IPS DF 6.9 (cell line): ENCODE results near the gene METTL6.
"Not testable (repeated sequence)": the region's sequence is repeated elsewhere in the genome, so short reads cannot be mapped to it uniquely, and the experiment has no call there.

Experiments
- DNase-seq: peaks from one replicate; pipeline ENCODE4 v3.0.0-alpha.2; 2013; ENCODE audit warnings: low read depth, low spot score
- H3K27ac ChIP-seq: one replicate; pipeline ENCODE4 v1.5.1; 2013; ENCODE audit warnings: low read length, control low read depth
- H3K27me3 ChIP-seq: 2 replicates; pipeline ENCODE4 v1.6.1; 2013; ENCODE audit warnings: mild to moderate bottlenecking, low read length; ENCODE audit not compliant: control insufficient read depth, insufficient read depth
- H3K36me3 ChIP-seq: 2 replicates; pipeline ENCODE4 v1.6.1; 2013; ENCODE audit warnings: low read length; ENCODE audit not compliant: control insufficient read depth, insufficient read depth
- H3K4me1 ChIP-seq: 2 replicates; pipeline ENCODE4 v1.6.1; 2013; ENCODE audit warnings: low read length; ENCODE audit not compliant: control insufficient read depth, insufficient read depth
- H3K4me3 ChIP-seq: 2 replicates; pipeline ENCODE4 v1.5.1; 2013; ENCODE audit warnings: mild to moderate bottlenecking, low read length
- H3K9me3 ChIP-seq: 2 replicates; pipeline ENCODE4 v1.6.1; 2013; ENCODE audit warnings: low read length, inconsistent platforms; ENCODE audit not compliant: control insufficient read depth, insufficient read depth
- WGBS: extraction: QIAGEN DNeasy Blood & Tissue Kit; methylation state at CpG from one replicate; pipeline ENCODE4 v1.1.7; 2013; ENCODE audit warnings: mixed read lengths, missing lambda C conversion rate; ENCODE audit not compliant: insufficient read length, insufficient coverage; 5-methylcytosine and 5-hydroxymethylcytosine counted together

Gene METTL6

DNA sequence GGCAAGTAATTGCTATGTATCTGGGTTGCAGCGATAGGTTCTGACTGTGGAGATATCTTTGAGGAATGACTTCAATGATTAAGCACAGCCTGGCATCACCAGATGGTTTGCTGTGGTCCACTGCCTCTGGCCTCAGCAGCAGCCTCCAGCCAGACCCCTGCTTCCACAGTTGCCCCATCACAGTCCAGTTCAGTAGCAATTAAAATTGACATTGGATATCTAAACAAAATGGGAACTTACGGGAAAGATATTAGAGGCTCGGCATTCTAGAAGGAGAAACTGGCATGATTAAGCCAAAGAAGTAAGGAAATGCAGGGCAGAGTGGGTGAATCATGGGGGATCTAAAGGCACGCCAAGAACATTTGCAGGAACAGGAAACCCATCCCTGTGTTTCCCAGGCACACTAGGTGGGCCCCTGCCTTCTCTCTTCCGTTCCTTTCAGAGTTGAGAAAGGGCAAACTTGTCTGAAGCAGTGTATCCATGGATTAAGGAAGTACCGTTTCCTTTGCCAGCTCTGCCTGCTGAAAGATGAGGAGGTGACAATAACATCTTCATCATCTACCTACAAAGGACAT lies 58.7 kb downstream of the METTL6 start:
- Histone ChIP-seq H3K4me1 (no peaks in the 10 kb centered on the region), H3K9me3 (no peaks in the 10 kb centered on the region), H3K27ac (no peak overlapping the region), H3K36me3 (no peaks in the 10 kb centered on the region), H3K4me3 (no peak overlapping the region), H3K27me3 (no peaks in the 10 kb centered on the region)
- no CpG with 5 or more reads among the region's 6 CpGs for WGBS
- no peak for DNase-seq

DNA sequence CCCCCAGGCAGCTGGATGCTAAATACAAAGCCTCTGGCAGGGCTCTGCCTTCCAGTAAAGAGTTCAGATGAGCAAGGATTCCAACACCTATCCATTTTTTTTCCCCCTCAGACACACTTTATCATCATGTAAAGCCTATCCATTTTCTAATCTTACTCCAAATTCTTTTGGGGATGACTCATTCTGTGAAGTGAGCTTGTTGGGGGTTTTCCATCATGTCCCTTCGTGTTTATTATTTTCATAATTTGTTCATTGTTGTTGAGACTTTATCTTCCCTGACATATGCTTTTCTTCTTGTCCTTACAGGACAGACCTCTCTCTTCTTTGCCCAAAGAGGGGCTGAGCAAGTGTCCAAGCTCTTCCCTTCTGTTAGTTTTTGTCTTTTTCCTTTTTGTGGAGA lies 60.3 kb downstream of the METTL6 start:
- DNase-seq = no peak
- no peaks in the 10 kb centered on the region for H3K4me1 ChIP-seq

DNA sequence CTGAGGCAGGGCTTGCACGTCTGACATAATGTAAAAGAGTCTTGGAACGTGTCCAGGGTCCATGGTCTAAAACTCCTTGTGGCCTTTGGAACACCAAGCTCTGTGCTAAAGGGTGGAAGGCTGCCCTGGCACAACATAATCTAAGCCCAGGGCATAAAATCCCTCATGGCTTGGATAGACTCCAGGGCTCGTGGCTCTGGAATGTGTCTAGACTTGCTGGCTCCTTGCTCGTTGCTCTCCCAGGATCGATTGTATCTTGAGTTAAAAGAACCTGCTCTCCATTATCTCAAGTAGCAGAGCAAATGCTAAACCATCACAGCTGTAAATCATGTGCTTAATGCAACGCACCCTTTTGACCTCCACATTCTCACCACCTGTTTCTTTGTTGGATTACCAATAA lies 63.3 kb downstream of the METTL6 start:
- not testable (repeated sequence) for H3K4me1 ChIP-seq, H3K36me3 ChIP-seq, H3K9me3 ChIP-seq, H3K4me3 ChIP-seq, DNase-seq, H3K27ac ChIP-seq, H3K27me3 ChIP-seq
- WGBS = no CpG with 5 or more reads among the region's 6 CpGs

More for the DNA sequence above, 60.3 kb downstream of the METTL6 start:
- Histone ChIP-seq H3K9me3 (no peaks in the 10 kb centered on the region), H3K36me3 (no peaks in the 10 kb centered on the region), H3K27ac (no peak overlapping the region), H3K4me3 (no peak overlapping the region), H3K27me3 (no peaks in the 10 kb centered on the region)
- WGBS = no CpG with 5 or more reads among the region's 1 CpG

DNA sequence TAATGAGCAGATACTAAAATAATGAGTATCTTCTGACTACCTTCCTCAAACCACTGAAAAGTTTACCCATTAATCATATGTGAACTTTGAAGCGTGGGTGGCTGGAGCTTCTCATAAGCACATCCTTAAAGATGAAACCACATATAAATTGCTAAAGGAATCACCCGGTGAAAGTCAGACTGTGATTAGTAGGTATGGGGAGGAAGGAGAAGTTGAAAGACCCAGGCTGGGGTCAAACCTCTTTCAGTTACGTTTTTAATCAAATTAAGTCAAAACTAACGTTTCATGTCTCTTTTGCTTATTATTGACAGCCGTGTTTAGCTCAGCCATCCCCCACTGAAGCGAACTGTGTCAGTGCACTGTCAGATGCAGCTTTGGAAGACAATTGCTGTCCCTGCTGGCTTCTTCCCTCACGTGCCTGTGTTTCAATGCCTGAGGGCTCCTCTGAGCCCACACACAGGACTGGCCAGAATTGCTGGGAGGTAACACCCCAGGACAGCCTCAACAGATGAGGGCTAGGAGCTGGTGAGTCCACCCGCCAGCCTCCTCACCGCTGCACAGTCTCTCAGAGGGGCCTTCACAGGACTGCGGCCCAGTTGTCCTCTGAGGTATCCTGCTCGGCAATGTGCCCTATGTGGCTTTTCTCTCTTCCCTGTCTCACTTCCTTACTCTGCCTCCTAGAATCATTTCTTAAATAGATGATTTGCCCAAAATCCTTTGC lies 65.7 kb downstream of the METTL6 start:
- WGBS = no CpG with 5 or more reads among the region's 11 CpGs
- Histone ChIP-seq H3K27me3 (no peaks in the 10 kb centered on the region), H3K4me1 (no peaks in the 10 kb centered on the region), H3K36me3 (no peaks in the 10 kb centered on the region), H3K27ac (no peak overlapping the region), H3K4me3 (no peak overlapping the region), H3K9me3 (no peaks in the 10 kb centered on the region)
- no peak for DNase-seq

DNA sequence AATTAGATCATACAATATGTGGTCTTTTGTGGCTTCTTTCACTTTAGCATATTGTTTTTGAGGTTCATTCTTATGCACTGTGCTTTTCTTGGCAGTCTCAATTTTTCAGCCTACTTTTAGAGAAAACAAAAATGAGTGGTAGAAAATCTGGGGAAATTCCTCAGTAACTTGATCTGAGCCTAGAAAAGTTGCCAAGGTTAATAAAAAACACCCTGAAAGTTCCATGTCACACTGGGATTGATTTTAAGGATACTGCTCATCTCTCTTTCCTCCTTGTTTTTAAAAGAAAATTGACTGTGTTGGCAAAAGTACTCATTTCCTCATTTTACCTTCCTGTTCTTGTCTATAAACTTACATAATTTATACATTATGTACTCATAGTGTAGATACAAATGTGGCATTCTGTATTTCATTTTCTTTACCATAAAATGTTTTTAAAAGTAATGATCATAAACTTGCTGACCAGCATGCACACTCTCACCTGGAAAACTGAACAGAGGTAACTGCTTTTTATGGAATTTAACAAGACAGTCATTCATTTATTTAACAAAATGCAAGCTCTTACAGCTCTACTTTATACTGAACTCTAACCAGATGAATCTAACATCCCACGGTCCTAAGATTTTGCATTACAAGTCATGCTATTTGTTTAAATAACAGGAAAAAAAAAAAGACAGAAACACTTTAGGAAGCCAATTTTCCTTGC lies 66.4 kb downstream of the METTL6 start:
- H3K4me1 ChIP-seq = no peaks in the 10 kb centered on the region
- no CpG with 5 or more reads among the region's 1 CpG for WGBS
- no peak overlapping the region for H3K4me3 ChIP-seq
- no peak overlapping the region for H3K27ac ChIP-seq
- H3K9me3 ChIP-seq = no peaks in the 10 kb centered on the region
- H3K36me3 ChIP-seq = no peaks in the 10 kb centered on the region
- no peak for DNase-seq
- H3K27me3 ChIP-seq = no peaks in the 10 kb centered on the region
